IMR-90 (cell line): ENCODE measurements around the gene TULP4. TPM values are rescaled to one million over a fixed set of nuclear protein-coding genes. Genes with fewer than 3 reads are reported as not detected.

ENCODE experiments used
- ATAC-seq: fragments of 200-7000 bp; cut with Tn5 transposase; 2 replicates; pipeline ENCODE4 v1.9.1; 2020; ENCODE audit warnings: low read depth, mild to moderate bottlenecking, moderate library complexity
- BruUV-seq: library from RNA; stranded (reverse); fragments of 400-500 nt; replicated peaks from 2 replicates; lab custom pipeline; 2021; lab: Mats Ljungman, UMichigan
- CTCF ChIA-PET: fragments of 300-600 bp; formaldehyde crosslinking; extraction: SDS; loops from one replicate; lab custom pipeline; 2021; ENCODE audit warnings: antibody characterized with exemption; lab: Yijun Ruan, JAX
- POLR2A ChIA-PET: fragments of 300-600 bp; sonication (Branson Sonifier 250); formaldehyde crosslinking; loops from one replicate; lab custom pipeline; 2022; ENCODE audit warnings: antibody characterized with exemption; ENCODE audit not compliant: unreplicated experiment; lab: Charles Lee
- DNase-seq: peaks from one replicate; pipeline ENCODE4 v3.0.0; 2013
- H2AFZ ChIP-seq: replicated peaks from 2 replicates; pipeline ENCODE3; 2013; ENCODE audit warnings: low read length, mild to moderate bottlenecking; ENCODE audit not compliant: poor library complexity
- H2AK5ac ChIP-seq: 2 replicates; pipeline ENCODE4 v1.6.1; 2013; ENCODE audit warnings: low read depth, low read length, inconsistent platforms
- H2AK9ac ChIP-seq: replicated peaks from 2 replicates; pipeline ENCODE3; 2013; ENCODE audit warnings: mild to moderate bottlenecking, low read depth, low read length, moderate library complexity; ENCODE audit not compliant: poor library complexity
- H2BK120ac ChIP-seq: 2 replicates; pipeline ENCODE4 v1.6.1; 2013; ENCODE audit warnings: low read depth, low read length, inconsistent platforms
- H2BK15ac ChIP-seq: 3 replicates; pipeline ENCODE4 v1.6.1; 2013; ENCODE audit warnings: low read depth, low read length, inconsistent platforms
- H2BK20ac ChIP-seq: 2 replicates; pipeline ENCODE4 v1.6.1; 2013; ENCODE audit warnings: low read depth, mild to moderate bottlenecking, inconsistent platforms, low read length, moderate library complexity
- H2BK5ac ChIP-seq: 2 replicates; pipeline ENCODE4 v1.6.1; 2013; ENCODE audit warnings: mild to moderate bottlenecking, low read depth, low read length, inconsistent platforms; ENCODE audit not compliant: poor library complexity, severe bottlenecking
- H3K14ac ChIP-seq: replicated peaks from 2 replicates; pipeline ENCODE4 v1.6.1; 2013; ENCODE audit warnings: low read depth, low read length, inconsistent platforms
- H3K18ac ChIP-seq: 2 replicates; pipeline ENCODE4 v1.6.1; 2013; ENCODE audit warnings: low read depth, low read length, control low read depth
- H3K23ac ChIP-seq: 2 replicates; pipeline ENCODE4 v1.6.1; 2013; ENCODE audit warnings: low read depth, low read length, inconsistent platforms
- H3K27ac ChIP-seq: 2 replicates; pipeline ENCODE4 v1.5.1; 2013; ENCODE audit warnings: mild to moderate bottlenecking, control low read depth, low read length; ENCODE audit not compliant: insufficient read depth
- H3K27me3 ChIP-seq: 2 replicates; pipeline ENCODE4 v1.6.1; 2013; ENCODE audit warnings: low read length; ENCODE audit not compliant: control insufficient read depth, insufficient read depth
- H3K36me3 ChIP-seq: 2 replicates; pipeline ENCODE4 v1.6.1; 2013; ENCODE audit warnings: low read length, mixed read lengths; ENCODE audit not compliant: control insufficient read depth, insufficient read depth
- H3K4ac ChIP-seq: 2 replicates; pipeline ENCODE4 v1.6.1; 2013; ENCODE audit warnings: low read depth, low read length, inconsistent platforms
- H3K4me1 ChIP-seq: 2 replicates; pipeline ENCODE4 v1.6.1; 2013; ENCODE audit warnings: low read length, mixed read lengths; ENCODE audit not compliant: control insufficient read depth, insufficient read depth
- H3K4me2 ChIP-seq: 2 replicates; pipeline ENCODE4 v1.6.1; 2013; ENCODE audit warnings: low read depth, mild to moderate bottlenecking, control low read depth, low read length, moderate library complexity
- H3K4me3 ChIP-seq: 2 replicates; pipeline ENCODE4 v1.5.1; 2013; ENCODE audit warnings: low read depth, mild to moderate bottlenecking, control low read depth, low read length, moderate library complexity; ENCODE audit not compliant: insufficient read depth
- H3K56ac ChIP-seq: 2 replicates; pipeline ENCODE4 v1.6.1; 2013; ENCODE audit warnings: low read length, inconsistent platforms; ENCODE audit not compliant: insufficient read depth; ENCODE audit errors: extremely low read depth
- H3K79me1 ChIP-seq, 2 experiments: 2 replicates each; pipeline ENCODE4 v1.6.1; 2013; ENCODE audit warnings: low read length in 2 of 2, inconsistent platforms in 1 of 2, low read depth in 1 of 2
- H3K9ac ChIP-seq: 2 replicates; pipeline ENCODE4 v1.6.1; 2013; ENCODE audit warnings: low read depth, low read length, control low read depth
- H3K9me1 ChIP-seq: 2 replicates; pipeline ENCODE4 v1.6.1; 2013; ENCODE audit warnings: low read length, inconsistent platforms; ENCODE audit not compliant: insufficient read depth
- H3K9me3 ChIP-seq: 2 replicates; pipeline ENCODE4 v1.6.1; 2013; ENCODE audit warnings: low read length; ENCODE audit not compliant: control insufficient read depth, insufficient read depth
- H4K20me1 ChIP-seq: 2 replicates; pipeline ENCODE4 v1.6.1; 2013; ENCODE audit warnings: low read length, inconsistent platforms; ENCODE audit not compliant: insufficient read depth
- H4K5ac ChIP-seq: 2 replicates; pipeline ENCODE4 v1.6.1; 2013; ENCODE audit warnings: mild to moderate bottlenecking, low read depth, low read length, control low read depth
- H4K8ac ChIP-seq, 2 experiments: 2 replicates each; pipeline ENCODE4 v1.6.1; 2013; ENCODE audit warnings: low read depth in 2 of 2, low read length in 2 of 2, control low read depth in 1 of 2, inconsistent platforms in 1 of 2
- H4K91ac ChIP-seq: 2 replicates; pipeline ENCODE4 v1.6.1; 2013; ENCODE audit warnings: low read depth, low read length, inconsistent platforms; ENCODE audit not compliant: insufficient read depth
- CEBPB ChIP-seq: IDR thresholded peaks from 2 replicates; pipeline ENCODE4 v1.6.1; 2012; ENCODE audit warnings: low read depth, low read length, improper control_type of control experiment
- MAZ ChIP-seq: IDR thresholded peaks from 2 replicates; pipeline ENCODE4 v1.6.1; 2012; ENCODE audit warnings: low read depth, mild to moderate bottlenecking, low read length, improper control_type of control experiment, moderate library complexity, borderline replicate concordance
- MXI1 ChIP-seq: IDR thresholded peaks from 2 replicates; pipeline ENCODE4 v1.6.1; 2012; ENCODE audit warnings: low read depth, mild to moderate bottlenecking, low read length, moderate library complexity, borderline replicate concordance
- RCOR1 ChIP-seq: IDR thresholded peaks from 2 replicates; pipeline ENCODE4 v1.6.1; 2012; ENCODE audit warnings: mild to moderate bottlenecking, low read length, improper control_type of control experiment; ENCODE audit not compliant: insufficient replicate concordance
- WGBS, 2 experiments: methylation state at CpG; one replicate each; pipeline versions ENCODE4 v1.1.5 to v1.1.7; 2013; ENCODE audit warnings: missing lambda C conversion rate in 2 of 2; ENCODE audit not compliant: insufficient read length in 1 of 2; ENCODE audit errors: extremely low coverage in 2 of 2; 5-methylcytosine and 5-hydroxymethylcytosine counted together
- dilution Hi-C: fragments of 300-500 bp; cut with HindIII; formaldehyde crosslinking; loops from one replicate; pipeline ENCODE4 v1.14.3; 2018; ENCODE audit warnings: low sequenced_read_pairs; ENCODE audit not compliant: unreplicated experiment
- in situ Hi-C: fragments of 300-500 bp; cut with MboI; formaldehyde crosslinking; loops from 3 replicates; pipeline ENCODE4 v1.14.3; 2019; ENCODE audit warnings: low sequenced_read_pairs, inconsistent platforms, mixed read lengths
- intact Hi-C: fragments of 100-400 bp; cut with micrococcal nuclease; formaldehyde crosslinking; loops from 2 replicates; pipeline ENCODE4 v1.10.0; 2022
- polyA plus RNA-seq, 3 experiments: library from polyadenylated mRNA; depleted of rRNA; stranded (reverse); fragments of >200 nt; gene quantifications; 2 replicates each; pipeline ENCODE4 v1.2.3, GENCODE V29; 2012; ENCODE audit warnings: low replicate concordance in 1 of 3
- total RNA-seq: library from RNA; depleted of rRNA; stranded (reverse); fragments of >200 nt; gene quantifications from 2 replicates; pipeline ENCODE4 v1.2.3, GENCODE V29; 2012
- TF ChIP-seq, protein P1 (sequence below): fragments of 150-350 bp; IDR thresholded peaks from 2 replicates; pipeline ENCODE4 v1.6.1; 2017; ENCODE audit warnings: mild to moderate bottlenecking, antibody characterized with exemption, low read length, low read depth

The TULP4 gene
- total and polyA plus RNA-seq, 2 of the 4 experiments (the other 2 are of a cell fraction) = 8.1 to 30.6 TPM

DNA sequence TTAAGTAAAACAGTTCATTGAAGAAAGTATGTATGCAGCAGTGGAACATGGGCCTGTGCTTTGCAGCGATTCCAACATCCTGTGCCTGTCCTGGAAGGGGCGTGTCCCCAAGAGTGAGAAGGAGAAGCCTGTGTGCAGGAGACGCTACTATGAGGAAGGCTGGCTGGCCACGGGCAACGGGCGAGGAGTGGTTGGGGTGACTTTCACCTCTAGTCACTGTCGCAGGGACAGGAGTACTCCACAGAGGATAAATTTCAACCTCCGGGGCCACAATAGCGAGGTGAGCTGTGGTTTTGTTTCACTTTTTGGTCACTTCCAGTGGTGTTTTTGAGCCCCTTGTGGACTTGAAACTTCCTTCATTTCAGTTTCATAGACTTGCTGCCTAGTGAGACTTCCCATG, 1.7 kb downstream of the TULP4 start (continued):
- TF ChIP-seq MAZ = no peak
- no peak for TF ChIP-seq MXI1
- TF ChIP-seq RCOR1 = no peak

DNA sequence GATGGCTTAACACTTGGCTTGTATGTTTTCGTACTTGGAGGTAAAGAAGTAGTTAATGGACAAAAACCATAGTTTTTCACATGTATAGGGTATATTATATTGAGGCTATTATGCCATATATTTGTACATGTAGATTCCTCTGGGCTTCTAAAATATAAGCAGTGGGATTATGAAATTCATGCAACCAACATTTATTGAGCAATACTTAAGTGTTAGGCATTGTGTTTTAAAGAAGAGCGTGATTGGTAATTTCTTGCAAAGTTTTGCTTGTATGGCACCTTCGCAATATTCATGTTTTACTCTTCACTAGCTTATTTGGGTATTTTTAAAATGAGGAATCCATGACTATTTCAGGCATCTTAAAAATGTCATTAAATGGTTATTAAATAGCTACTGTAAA, 2.5 kb downstream of the TULP4 start:
- ATAC-seq = no peak
- DNase-seq = no peak
- no peak overlapping the region for H2AK9ac ChIP-seq

More for the DNA sequence above, 2.5 kb downstream of the TULP4 start:
- ChIA-PET CTCF (no interaction called here), POLR2A (no interaction called here)
- H3K9ac ChIP-seq = no peak overlapping the region
- H3K23ac ChIP-seq = no peak overlapping the region
- no peak overlapping the region for H3K56ac ChIP-seq
- H3K27ac ChIP-seq = no peak overlapping the region
- H3K27me3 ChIP-seq = no peaks in the 10 kb centered on the region
- H4K20me1 ChIP-seq = peaks cover 11% of the 10 kb centered on the region; the same call in 1 of the 2 replicates
- no peak overlapping the region for H2BK15ac ChIP-seq
- H2BK120ac ChIP-seq = no peak overlapping the region
- dilution Hi-C loops (no loop called here), intact Hi-C loops (no loop called here), in situ Hi-C loops (no loop called here)
- no peak overlapping the region for H3K14ac ChIP-seq
- peaks cover 10 to 28% of the 10 kb centered on the region in 2 experiments; a peak in 3 of 4 replicates for H3K79me1 ChIP-seq
- H3K9me3 ChIP-seq = 0 out of 2 replicates have a peak, but pooled peaks cover 2% of the 10 kb centered on the region
- H3K18ac ChIP-seq = no peak overlapping the region
- no peak overlapping the region for H2AK5ac ChIP-seq
- no peak overlapping the region for H2BK5ac ChIP-seq
- H3K4me2 ChIP-seq = no peak overlapping the region
- no peak overlapping the region for H4K91ac ChIP-seq
- no peak overlapping the region for H3K4ac ChIP-seq
- H3K4me1 ChIP-seq = no peaks in the 10 kb centered on the region
- H3K36me3 ChIP-seq = peaks cover 12% of the 10 kb centered on the region; the same call in 1 of the 2 replicates
- H4K8ac ChIP-seq = no peak overlapping the region
- no TSS peak for BruUV-seq
- TF ChIP-seq CEBPB = peak; percentile 76
- TF ChIP-seq, protein P1, sequence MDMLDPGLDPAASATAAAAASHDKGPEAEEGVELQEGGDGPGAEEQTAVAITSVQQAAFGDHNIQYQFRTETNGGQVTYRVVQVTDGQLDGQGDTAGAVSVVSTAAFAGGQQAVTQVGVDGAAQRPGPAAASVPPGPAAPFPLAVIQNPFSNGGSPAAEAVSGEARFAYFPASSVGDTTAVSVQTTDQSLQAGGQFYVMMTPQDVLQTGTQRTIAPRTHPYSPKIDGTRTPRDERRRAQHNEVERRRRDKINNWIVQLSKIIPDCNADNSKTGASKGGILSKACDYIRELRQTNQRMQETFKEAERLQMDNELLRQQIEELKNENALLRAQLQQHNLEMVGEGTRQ = no peak
- no peak overlapping the region for H4K5ac ChIP-seq
- WGBS, 2 experiments = no CpG with 5 or more reads among the region's 3 CpGs
- H2BK20ac ChIP-seq = no peak overlapping the region
- H2AFZ ChIP-seq = no peak overlapping the region
- no peak overlapping the region for H3K4me3 ChIP-seq
- H3K9me1 ChIP-seq = peaks cover 2% of the 10 kb centered on the region; the same call in 1 of the 2 replicates
